CD4-positive, alpha-beta T cell treated with Interferon alpha-2 for 1 hour (primary cell): ENCODE results near the gene IZUMO1R.
"Not testable (repeated sequence)": the region's sequence is repeated elsewhere in the genome, so short reads cannot be mapped to it uniquely, and the experiment has no call there.

ENCODE experiments used
- DNase-seq, 2 donors: peaks; one replicate each; pipeline ENCODE4 v3.0.0-alpha.2; 2020 to 2022

The IZUMO1R gene

GRCh38 chr11:94303966-94304958 is at the start of gene IZUMO1R:
TSS of gene IZUMO1R (plus strand) at chr11:94304580. CDS start at chr11:94305637, 1,057 bp downstream.
- DNase-seq, result no peak

DNA sequence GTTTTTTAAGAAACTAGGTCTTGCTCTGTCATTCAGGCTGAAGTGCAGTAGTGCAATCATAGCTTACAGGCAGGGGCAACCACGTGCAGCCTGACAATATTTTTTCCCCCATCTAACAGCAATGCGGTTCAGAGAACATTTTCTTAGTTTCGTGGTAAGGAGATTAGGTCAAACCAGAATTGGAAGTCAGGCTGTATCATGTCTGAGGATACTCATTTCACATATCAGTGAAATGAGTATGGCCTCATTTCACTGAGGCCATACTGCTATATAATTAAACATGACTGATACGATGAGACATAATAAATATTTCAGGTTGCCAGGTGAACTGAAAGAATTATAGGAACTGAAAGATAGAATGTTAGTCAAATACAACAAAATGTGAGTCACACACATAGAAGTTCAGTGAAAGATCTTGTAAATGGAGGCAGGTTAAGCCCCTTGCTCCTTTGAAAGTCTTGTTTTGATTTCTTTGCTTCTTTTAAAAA is 32.5 kb upstream of the IZUMO1R start:
- no peak for DNase-seq

GRCh38 chr11:94272738-94273313 is 31.6 kb upstream of the IZUMO1R start:
- DNase-seq, result no peak

GRCh38 chr11:94275961-94276360 is 28.4 kb upstream of the IZUMO1R start:
- no peak for DNase-seq

DNA sequence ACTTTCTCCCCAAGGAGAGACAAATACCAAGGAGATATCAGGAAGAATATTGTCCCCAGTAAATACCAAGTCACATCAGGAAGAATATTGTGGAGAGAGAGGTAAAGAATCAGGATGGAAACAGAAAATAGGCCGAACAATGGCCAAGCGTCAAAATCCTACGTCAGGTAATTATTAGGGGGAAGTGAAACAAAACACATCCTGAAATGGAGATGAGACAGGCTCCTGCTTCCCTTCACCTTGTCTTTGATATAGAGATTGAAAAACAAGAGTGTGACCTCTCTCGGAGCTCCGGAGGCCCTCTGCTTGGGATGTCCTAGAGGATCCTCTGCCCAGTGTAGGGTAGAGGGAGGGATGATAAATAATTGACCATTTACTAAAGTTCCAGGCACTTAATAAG is 27.4 kb upstream of the IZUMO1R start:
- DNase-seq, result no peak

- not testable (repeated sequence) for DNase-seq
Observed at GRCh38 chr11:94278207-94278606, 26.2 kb upstream of the IZUMO1R start.

DNA sequence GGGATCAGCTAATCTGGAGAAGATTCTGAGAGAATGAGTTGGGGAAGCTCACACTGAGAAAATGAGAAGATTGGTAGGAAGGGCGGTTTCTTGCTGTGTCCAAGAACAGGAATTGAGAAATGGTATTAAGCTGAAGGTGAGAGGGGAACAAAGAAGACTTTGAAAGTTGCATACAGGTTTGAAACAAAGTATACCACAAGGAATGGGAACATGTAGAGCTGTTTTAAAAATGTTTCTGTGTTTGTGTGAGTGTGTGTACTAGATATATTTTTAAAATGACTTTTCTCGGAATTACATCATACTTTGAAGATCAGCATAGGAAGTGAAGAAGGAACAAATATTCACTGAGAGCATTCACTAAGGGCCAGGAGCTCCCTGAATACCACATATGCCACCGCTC is 24.4 kb upstream of the IZUMO1R start:
- DNase-seq, result no peak

GRCh38 chr11:94281324-94281723 is 23.1 kb upstream of the IZUMO1R start:
- no peak for DNase-seq

DNA sequence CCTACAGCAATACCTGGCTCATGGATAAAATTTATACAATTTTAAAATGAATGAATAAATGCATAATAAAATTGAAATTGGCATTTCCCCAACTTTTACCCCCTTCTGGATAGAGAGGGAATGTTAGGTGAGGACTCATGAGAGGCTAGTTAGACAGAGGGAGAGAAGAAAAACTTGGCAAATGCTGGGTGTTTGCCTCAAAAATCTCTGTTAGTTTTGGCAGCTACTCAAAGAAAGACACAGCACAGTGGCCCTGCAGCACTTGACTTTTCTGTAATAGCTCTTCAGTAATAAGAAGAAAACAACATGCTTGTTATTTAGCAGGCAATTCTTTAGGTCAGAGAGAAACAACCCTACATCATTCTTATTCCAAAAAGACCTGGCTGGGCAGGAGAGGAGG is 20.7 kb upstream of the IZUMO1R start:
- DNase-seq, result no peak

- DNase-seq, result no peak
Observed at GRCh38 chr11:94295534-94295933, 8.8 kb upstream of the IZUMO1R start.

- no peak for DNase-seq
Observed at GRCh38 chr11:94297985-94298576, 6.3 kb upstream of the IZUMO1R start.

DNA sequence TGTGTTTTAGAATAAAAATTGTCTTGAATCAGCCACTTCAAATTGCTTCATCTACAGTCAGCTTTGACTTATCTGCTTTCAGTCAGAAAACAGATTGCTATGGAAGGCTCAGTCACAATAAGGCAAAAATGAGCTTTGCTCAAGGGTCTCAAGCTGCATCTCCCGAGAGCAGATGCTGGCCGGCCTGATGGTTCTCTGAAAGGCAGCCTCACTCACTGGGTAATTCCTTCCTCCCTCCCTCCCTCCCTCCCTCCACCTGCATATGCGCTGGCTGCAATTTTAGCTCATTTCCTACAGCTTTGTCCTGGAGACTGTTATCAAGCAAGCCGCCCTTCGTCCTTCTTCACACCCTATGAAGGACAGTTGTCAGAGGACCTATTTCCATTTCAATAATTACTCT is 1.6 kb upstream of the IZUMO1R start:
- no peak for DNase-seq

DNA sequence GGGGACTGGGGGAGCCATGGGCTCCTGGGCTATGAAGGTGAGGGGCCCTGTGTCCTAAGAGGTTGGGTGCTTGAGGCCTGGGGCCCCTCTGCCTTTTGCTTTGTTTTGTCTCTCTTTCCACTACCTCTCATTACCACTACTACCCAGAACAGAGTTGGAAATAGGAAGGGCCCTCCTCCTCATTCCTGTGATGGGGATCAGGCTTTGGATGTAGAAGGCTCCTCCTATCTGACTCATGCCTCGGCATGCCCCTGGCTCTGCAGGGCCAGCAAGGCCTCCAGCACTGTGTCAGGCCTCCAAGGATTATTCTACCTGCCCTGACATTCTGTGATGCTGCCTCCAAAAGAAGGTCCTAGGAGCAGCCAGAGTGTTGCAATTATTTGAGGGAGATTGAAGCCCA is 766 bp downstream of the IZUMO1R start:
- DNase-seq, result no peak

DNA sequence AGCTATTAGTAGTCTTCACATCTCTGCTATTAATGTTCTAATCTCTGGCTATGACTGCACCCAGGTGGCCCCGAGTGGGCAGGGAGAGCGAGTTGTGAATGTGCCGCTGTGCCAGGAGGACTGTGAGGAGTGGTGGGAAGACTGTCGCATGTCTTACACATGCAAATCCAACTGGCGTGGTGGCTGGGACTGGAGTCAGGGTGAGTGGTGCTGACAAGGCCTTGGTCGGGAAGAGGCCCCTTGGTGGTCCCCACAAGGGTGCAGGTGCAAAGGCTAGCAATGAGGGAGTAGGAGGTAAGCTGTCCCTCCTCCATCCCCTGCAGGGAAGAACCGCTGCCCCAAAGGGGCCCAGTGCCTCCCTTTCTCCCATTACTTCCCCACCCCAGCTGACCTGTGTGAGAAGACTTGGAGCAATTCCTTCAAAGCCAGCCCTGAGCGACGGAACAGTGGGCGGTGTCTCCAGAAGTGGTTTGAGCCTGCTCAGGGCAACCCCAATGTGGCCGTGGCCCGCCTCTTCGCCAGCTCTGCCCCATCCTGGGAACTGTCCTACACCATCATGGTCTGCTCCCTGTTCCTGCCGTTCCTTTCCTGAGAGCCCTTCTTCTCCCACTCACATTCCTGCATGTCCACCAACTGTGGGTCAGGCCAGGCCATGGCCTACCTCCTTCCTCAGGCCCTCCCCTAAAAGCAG is 2.9 kb downstream of the IZUMO1R start:
- no peak for DNase-seq

- DNase-seq, result no peak
Observed at GRCh38 chr11:94308024-94308423, 3.6 kb downstream of the IZUMO1R start.

GRCh38 chr11:94309757-94310156 is 5.4 kb downstream of the IZUMO1R start:
- no peak for DNase-seq

DNA sequence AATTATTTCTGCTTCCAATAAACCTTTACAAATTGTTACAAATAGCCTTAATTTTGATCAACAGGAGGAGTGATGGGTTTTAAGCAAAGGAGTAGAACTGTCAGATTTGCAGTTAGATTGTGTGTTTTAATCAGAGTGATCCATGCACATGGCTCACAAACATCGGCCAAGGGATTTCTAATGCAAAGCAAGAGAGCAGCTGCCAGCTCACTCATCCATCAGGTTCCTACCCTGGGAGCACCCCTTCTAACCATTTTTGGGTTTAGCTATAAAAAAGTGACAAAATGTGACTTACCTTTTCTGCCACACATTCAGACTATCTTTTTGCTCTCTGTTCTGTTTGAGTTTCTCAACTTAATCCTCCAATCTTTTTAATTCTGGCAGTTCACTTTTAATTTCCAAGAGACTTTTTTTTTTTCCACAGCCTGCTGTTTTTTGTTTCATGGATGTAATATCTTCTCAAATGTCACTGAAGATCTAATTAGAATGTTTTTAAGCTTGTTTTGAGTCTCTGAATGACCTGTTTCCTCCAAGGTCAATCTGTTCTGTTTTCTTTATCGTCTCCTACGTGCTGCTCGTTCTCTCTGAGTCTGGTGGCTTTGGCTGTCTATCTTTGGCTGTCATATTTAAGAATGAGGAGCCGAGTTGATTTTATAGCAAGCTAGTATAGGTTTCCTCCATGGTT is 6.0 kb downstream of the IZUMO1R start:
- DNase-seq, result no peak

GRCh38 chr11:94312339-94312738 is 8.0 kb downstream of the IZUMO1R start:
- no peak for DNase-seq

DNA sequence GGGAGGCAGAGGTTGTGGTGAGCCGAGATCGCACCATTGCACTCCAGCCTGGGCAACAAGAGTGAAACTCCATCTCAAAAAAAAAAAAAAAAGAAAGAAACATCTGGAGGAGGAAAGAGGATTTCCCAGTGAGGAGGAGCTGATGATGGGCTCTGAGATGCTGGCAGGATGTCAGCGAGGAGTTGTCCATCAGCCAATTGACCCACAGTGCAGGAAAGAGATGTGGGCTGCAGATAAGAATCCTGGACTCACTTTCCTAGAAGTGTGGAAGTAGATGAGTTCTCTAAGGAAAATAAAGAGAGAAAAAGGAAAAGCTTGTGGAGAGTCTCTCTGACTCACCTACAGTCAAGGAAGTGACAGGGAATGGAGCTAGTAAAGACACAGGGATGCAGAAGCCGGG is 9.7 kb downstream of the IZUMO1R start:
- DNase-seq, result no peak

GRCh38 chr11:94315664-94316063 is 11.3 kb downstream of the IZUMO1R start:
- no peak for DNase-seq

DNA sequence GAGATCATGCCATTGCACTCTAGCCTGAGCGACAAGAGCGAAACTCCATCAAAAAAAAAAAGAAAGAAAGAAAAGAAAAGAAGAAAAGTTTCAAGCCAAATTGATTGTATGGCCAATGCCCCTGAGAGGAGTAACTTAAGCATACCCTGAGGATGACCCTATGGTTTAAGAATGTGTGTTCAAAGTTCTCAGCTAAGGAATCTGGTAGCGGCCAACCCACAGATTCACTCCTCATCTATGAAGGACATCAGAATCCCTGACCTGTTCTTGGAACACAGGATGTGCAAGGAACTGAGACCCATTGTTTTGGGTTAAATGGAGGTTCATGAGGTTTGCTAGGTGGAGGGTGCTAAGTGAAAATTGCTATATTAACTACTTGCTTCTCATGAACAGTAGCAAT is 18.1 kb downstream of the IZUMO1R start:
- DNase-seq, result no peak

GRCh38 chr11:94325681-94326080 is 21.3 kb downstream of the IZUMO1R start:
- DNase-seq, result peak; percentile 35 to 58
